Trophoblast cell (in vitro differentiated cells and primary cell): ENCODE measurements around the gene EVC.

Experiments used
- DNase-seq, 2 donors: peaks; one replicate each; pipeline ENCODE4 v3.0.0-alpha.2; 2016
- H2AFZ ChIP-seq: 2 replicates; pipeline ENCODE4 v1.6.1; 2013; ENCODE audit warnings: low read length, moderate library complexity, mild to moderate bottlenecking; ENCODE audit not compliant: insufficient read depth, poor library complexity
- H2AK5ac ChIP-seq: 2 replicates; pipeline ENCODE4 v1.6.1; 2013; ENCODE audit warnings: mild to moderate bottlenecking, low read length
- H2BK120ac ChIP-seq: 2 replicates; pipeline ENCODE4 v1.6.1; 2013; ENCODE audit warnings: low read length, mild to moderate bottlenecking, moderate library complexity; ENCODE audit not compliant: insufficient read depth, poor library complexity
- H2BK12ac ChIP-seq: 2 replicates; pipeline ENCODE4 v1.6.1; 2013; ENCODE audit warnings: mild to moderate bottlenecking, low read length, moderate library complexity
- H2BK5ac ChIP-seq: 2 replicates; pipeline ENCODE4 v1.6.1; 2013; ENCODE audit warnings: low read length, low read depth, moderate library complexity, mild to moderate bottlenecking; ENCODE audit not compliant: poor library complexity
- H3K14ac ChIP-seq: 2 replicates; pipeline ENCODE4 v1.6.1; 2013; ENCODE audit warnings: mild to moderate bottlenecking, low read length
- H3K18ac ChIP-seq: 2 replicates; pipeline ENCODE4 v1.6.1; 2013; ENCODE audit warnings: mild to moderate bottlenecking, low read length
- H3K23ac ChIP-seq: 2 replicates; pipeline ENCODE4 v1.6.1; 2013; ENCODE audit warnings: low read length
- H3K27ac ChIP-seq: 2 replicates; pipeline ENCODE4 v1.5.1; 2013; ENCODE audit warnings: low read depth, mild to moderate bottlenecking, inconsistent platforms, low read length, moderate library complexity
- H3K27me3 ChIP-seq: 2 replicates; pipeline ENCODE4 v1.6.1; 2013; ENCODE audit warnings: inconsistent platforms, mild to moderate bottlenecking, low read length, moderate library complexity; ENCODE audit not compliant: insufficient read depth
- H3K36me3 ChIP-seq, 2 experiments: 1 replicate in 1 of 2; 2 replicates in 1 of 2; pipeline ENCODE4 v1.6.1; 2013; ENCODE audit warnings: low read length in 2 of 2, mild to moderate bottlenecking in 2 of 2, moderate library complexity in 1 of 2; ENCODE audit not compliant: insufficient read depth in 2 of 2, control insufficient read depth in 1 of 2
- H3K4ac ChIP-seq: 2 replicates; pipeline ENCODE4 v1.6.1; 2013; ENCODE audit warnings: low read depth, mild to moderate bottlenecking, low read length, moderate library complexity
- H3K4me1 ChIP-seq, 2 experiments: 1 replicate in 1 of 2; 2 replicates in 1 of 2; pipeline ENCODE4 v1.6.1; 2013; ENCODE audit warnings: low read length in 2 of 2, mild to moderate bottlenecking in 2 of 2, moderate library complexity in 1 of 2; ENCODE audit not compliant: insufficient read depth in 2 of 2, control insufficient read depth in 1 of 2
- H3K4me2 ChIP-seq: 2 replicates; pipeline ENCODE4 v1.6.1; 2013; ENCODE audit warnings: inconsistent platforms, mild to moderate bottlenecking, low read length, moderate library complexity
- H3K4me3 ChIP-seq: 2 replicates; pipeline ENCODE4 v1.5.1; 2013; ENCODE audit warnings: mild to moderate bottlenecking, low read depth, low read length, inconsistent platforms
- H3K79me1 ChIP-seq: one replicate; pipeline ENCODE4 v1.6.1; 2013; ENCODE audit warnings: low read length
- H3K79me2 ChIP-seq: 2 replicates; pipeline ENCODE4 v1.6.1; 2013; ENCODE audit warnings: low read length, mild to moderate bottlenecking; ENCODE audit not compliant: control insufficient read depth, insufficient read depth, poor library complexity
- H3K9ac ChIP-seq: 2 replicates; pipeline ENCODE4 v1.6.1; 2013; ENCODE audit warnings: mild to moderate bottlenecking, low read length
- H3K9me3 ChIP-seq: 2 replicates; pipeline ENCODE4 v1.6.1; 2013; ENCODE audit warnings: low read depth, mild to moderate bottlenecking, control low read depth, inconsistent platforms, low read length; ENCODE audit not compliant: insufficient read depth
- H4K12ac ChIP-seq: 2 replicates; pipeline ENCODE4 v1.6.1; 2013; ENCODE audit warnings: low read depth, mild to moderate bottlenecking, low read length, moderate library complexity
- H4K8ac ChIP-seq: 2 replicates; pipeline ENCODE4 v1.6.1; 2013; ENCODE audit warnings: low read depth, mild to moderate bottlenecking, low read length, moderate library complexity
- H4K91ac ChIP-seq: one replicate; pipeline ENCODE4 v1.6.1; 2013; ENCODE audit warnings: low read depth, mild to moderate bottlenecking, low read length, moderate library complexity
- WGBS: extraction: QIAGEN DNeasy Blood & Tissue Kit; methylation state at CpG from one replicate; pipeline ENCODE4 v1.1.7; 2013; ENCODE audit warnings: missing lambda C conversion rate; ENCODE audit not compliant: insufficient read length, insufficient coverage; ENCODE audit errors: extremely low coverage; 5-methylcytosine and 5-hydroxymethylcytosine counted together

Gene EVC

DNA sequence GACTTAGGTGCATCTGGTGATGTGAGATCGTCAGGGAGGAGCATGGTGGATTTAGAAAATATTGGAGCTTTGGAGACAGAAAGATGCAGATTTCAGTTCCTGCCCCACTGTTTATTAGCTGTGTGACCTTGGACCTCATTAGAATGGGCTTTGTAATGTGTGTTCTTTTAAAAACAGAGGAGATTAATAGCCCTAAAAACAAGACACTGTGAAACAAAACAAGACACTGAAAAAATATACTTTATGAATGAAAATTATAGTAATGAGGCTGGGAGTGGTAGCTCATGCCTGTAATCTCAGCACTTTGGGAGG, 79.5 kb downstream of the EVC start:
- Histone ChIP-seq H3K4ac (no peak overlapping the region), H4K8ac (no peak overlapping the region), H3K4me1 (no peaks in the 10 kb centered on the region), H2BK12ac (no peak overlapping the region), H3K4me2 (no peak overlapping the region), H4K91ac (no peak overlapping the region), H3K4me3 (no peak overlapping the region), H2BK5ac (no peak overlapping the region), H3K9me3 (no peaks in the 10 kb centered on the region), H3K18ac (no peak overlapping the region), H3K79me1 (no peaks in the 10 kb centered on the region), H3K27me3 (no peaks in the 10 kb centered on the region), H3K79me2 (no peaks in the 10 kb centered on the region), H3K14ac (no peak overlapping the region), H3K27ac (no peak overlapping the region), H4K12ac (no peak overlapping the region), H2BK120ac (no peak overlapping the region), H3K23ac (no peak overlapping the region), H2AFZ (no peak overlapping the region), H3K36me3 (peaks cover 9 to 12% of the 10 kb centered on the region in 2 experiments), H2AK5ac (no peak overlapping the region), H3K9ac (no peak overlapping the region)
- DNase-seq, result no peak
- WGBS, result no CpG with 5 or more reads among the region's 1 CpG

DNA sequence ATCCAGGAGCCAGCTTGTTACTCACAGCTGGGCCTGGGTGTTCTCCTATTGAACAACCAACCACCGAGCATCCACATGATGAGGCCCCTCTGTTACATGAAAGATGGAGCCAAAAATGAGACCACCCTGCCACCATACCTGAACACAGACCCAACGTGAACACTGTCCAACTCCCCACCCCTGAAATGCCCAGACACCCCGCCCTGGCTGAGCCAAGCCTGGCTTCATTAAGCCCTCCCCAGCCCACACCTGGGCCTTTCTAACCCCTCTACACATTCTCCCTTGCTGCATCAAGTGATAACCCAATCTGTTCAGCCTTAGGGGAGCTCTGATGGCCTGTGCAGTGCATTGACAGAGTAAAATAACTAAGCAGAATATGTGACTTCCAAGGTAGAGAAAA, 80.7 kb downstream of the EVC start:
- H2AK5ac ChIP-seq, result no peak overlapping the region
- H3K9ac ChIP-seq, result no peak overlapping the region
- H3K79me1 ChIP-seq, result no peaks in the 10 kb centered on the region
- no peak overlapping the region for H3K14ac ChIP-seq
- H4K91ac ChIP-seq, result no peak overlapping the region
- no peak for DNase-seq
- H3K23ac ChIP-seq, result no peak overlapping the region
- H3K27ac ChIP-seq, result no peak overlapping the region
- no peak overlapping the region for H2AFZ ChIP-seq
- peaks cover 9 to 11% of the 10 kb centered on the region in 2 experiments for H3K36me3 ChIP-seq
- H4K8ac ChIP-seq, result no peak overlapping the region
- H2BK5ac ChIP-seq, result no peak overlapping the region
- H2BK12ac ChIP-seq, result no peak overlapping the region
- H3K27me3 ChIP-seq, result no peaks in the 10 kb centered on the region
- no peak overlapping the region for H2BK120ac ChIP-seq
- no CpG with 5 or more reads among the region's 3 CpGs for WGBS
- H3K79me2 ChIP-seq, result no peaks in the 10 kb centered on the region
- H3K4ac ChIP-seq, result no peak overlapping the region
- H4K12ac ChIP-seq, result no peak overlapping the region
- H3K9me3 ChIP-seq, result no peaks in the 10 kb centered on the region
- H3K4me3 ChIP-seq, result no peak overlapping the region
- no peak overlapping the region for H3K4me2 ChIP-seq
- no peaks in the 10 kb centered on the region for H3K4me1 ChIP-seq
- no peak overlapping the region for H3K18ac ChIP-seq

DNA sequence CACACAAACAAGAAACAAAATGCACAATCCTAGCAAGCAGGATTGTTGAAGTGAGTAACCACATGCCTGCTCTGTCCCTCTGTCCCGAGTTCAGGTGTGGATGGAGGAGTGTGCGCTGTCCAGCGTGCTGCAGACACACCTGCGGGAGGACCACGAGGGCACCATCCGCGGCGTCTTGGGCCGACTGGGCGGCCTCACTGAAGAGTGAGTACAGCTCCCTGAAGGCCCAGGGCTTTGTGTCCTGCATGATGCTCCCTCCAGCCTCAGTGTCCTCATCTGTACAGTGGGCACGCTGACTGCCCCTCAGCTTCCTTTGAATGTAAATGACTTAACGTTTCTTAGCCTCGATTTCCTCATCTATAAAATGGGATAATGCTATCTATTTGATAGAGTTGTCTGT, 82.5 kb downstream of the EVC start:
- WGBS, result no CpG with 5 or more reads among the region's 13 CpGs
- H2BK5ac ChIP-seq, result no peak overlapping the region
- no peak overlapping the region for H2BK120ac ChIP-seq
- H3K18ac ChIP-seq, result no peak overlapping the region
- H2AK5ac ChIP-seq, result no peak overlapping the region
- no peak overlapping the region for H2AFZ ChIP-seq
- H3K79me1 ChIP-seq, result no peaks in the 10 kb centered on the region
- no peak overlapping the region for H2BK12ac ChIP-seq
- H4K12ac ChIP-seq, result no peak overlapping the region
- H3K14ac ChIP-seq, result no peak overlapping the region
- H3K4me2 ChIP-seq, result no peak overlapping the region
- no peaks in the 10 kb centered on the region for H3K27me3 ChIP-seq
- H3K9me3 ChIP-seq, result no peaks in the 10 kb centered on the region
- no peak for DNase-seq
- H4K91ac ChIP-seq, result no peak overlapping the region
- H4K8ac ChIP-seq, result no peak overlapping the region
- H3K27ac ChIP-seq, result no peak overlapping the region
- H3K4me3 ChIP-seq, result no peak overlapping the region
- H3K9ac ChIP-seq, result no peak overlapping the region
- H3K79me2 ChIP-seq, result no peaks in the 10 kb centered on the region
- no peaks in the 10 kb centered on the region for H3K4me1 ChIP-seq
- H3K23ac ChIP-seq, result no peak overlapping the region
- H3K36me3 ChIP-seq, result peaks cover 8% of the 10 kb centered on the region in 2 experiments
- H3K4ac ChIP-seq, result no peak overlapping the region

DNA sequence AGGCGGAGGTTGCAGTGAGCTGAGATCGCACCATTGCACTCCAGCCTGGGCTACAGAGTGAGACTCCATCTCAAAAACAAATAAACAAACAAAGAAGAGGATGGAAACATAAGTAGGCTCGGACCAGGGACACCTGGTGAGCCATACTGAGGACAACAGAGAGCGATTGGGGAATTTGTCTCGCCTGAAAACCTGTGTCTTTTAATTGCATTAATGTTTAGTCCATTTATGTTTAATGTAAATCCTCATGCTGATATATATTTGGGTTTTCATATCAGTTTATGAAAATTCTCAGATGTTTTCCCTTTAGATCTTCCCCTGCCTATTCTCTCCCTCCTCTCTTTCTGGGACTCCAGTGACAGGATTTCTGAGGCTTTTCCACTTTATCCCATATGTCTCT, 84.6 kb downstream of the EVC start:
- no peak overlapping the region for H2BK5ac ChIP-seq
- no peak overlapping the region for H2AK5ac ChIP-seq

More for the DNA sequence above, 84.6 kb downstream of the EVC start:
- H4K91ac ChIP-seq, result no peak overlapping the region
- H3K4ac ChIP-seq, result no peak overlapping the region
- DNase-seq, result no peak
- H2BK12ac ChIP-seq, result no peak overlapping the region
- H3K27me3 ChIP-seq, result no peaks in the 10 kb centered on the region
- H4K12ac ChIP-seq, result no peak overlapping the region
- H3K4me3 ChIP-seq, result no peak overlapping the region
- no peak overlapping the region for H2AFZ ChIP-seq
- H3K36me3 ChIP-seq, result peaks cover 7 to 13% of the 10 kb centered on the region in 2 experiments
- WGBS, result no CpG with 5 or more reads among the region's 5 CpGs
- no peak overlapping the region for H2BK120ac ChIP-seq
- H3K9ac ChIP-seq, result no peak overlapping the region
- no peak overlapping the region for H3K14ac ChIP-seq
- H3K18ac ChIP-seq, result no peak overlapping the region
- H3K27ac ChIP-seq, result no peak overlapping the region
- H3K23ac ChIP-seq, result no peak overlapping the region
- H3K79me2 ChIP-seq, result no peaks in the 10 kb centered on the region
- no peak overlapping the region for H4K8ac ChIP-seq
- H3K79me1 ChIP-seq, result no peaks in the 10 kb centered on the region
- H3K4me1 ChIP-seq, result no peaks in the 10 kb centered on the region
- H3K9me3 ChIP-seq, result peaks cover 2% of the 10 kb centered on the region
- no peak overlapping the region for H3K4me2 ChIP-seq
